Breast epithelium (tissue), 4 donors: ENCODE results near the gene OAS1. TPM values are rescaled to one million over a fixed set of nuclear protein-coding genes. Genes with fewer than 3 reads are reported as not detected.

ENCODE experiments used
- DNase-seq, 2 donors: peaks; one replicate each; pipeline ENCODE4 v3.0.0-alpha.2; 2019; ENCODE audit warnings: low spot score in 2 of 2
- H3K27ac ChIP-seq, 2 donors: fragments of 200-600 bp; sonication (generic) in 1 of 2; one replicate each; pipeline ENCODE4 v1.5.1; 2016 to 2019; ENCODE audit warnings: mild to moderate bottlenecking in 1 of 2
- H3K27me3 ChIP-seq, 2 donors: fragments of 200-600 bp; sonication (generic) in 1 of 2; one replicate each; pipeline versions ENCODE4 v1.5.1 to v1.6.0; 2017 to 2019; ENCODE audit warnings: control low read depth in 1 of 2, mild to moderate bottlenecking in 1 of 2
- H3K36me3 ChIP-seq: fragments of 200-600 bp; one replicate; pipeline ENCODE4 v1.5.1; 2019
- H3K4me1 ChIP-seq, 2 donors: fragments of 200-600 bp; sonication (generic); one replicate each; pipeline ENCODE4 v1.5.1; 2016 to 2019; ENCODE audit warnings: control low read depth in 1 of 2
- H3K4me3 ChIP-seq, 3 donors: fragments of 200-600 bp; sonication (generic); 1 replicate in 2 of 3; 2 replicates in 1 of 3; pipeline ENCODE4 v1.5.1; 2016 to 2019; ENCODE audit warnings: mild to moderate bottlenecking in 3 of 3, moderate library complexity in 2 of 3
- H3K9me3 ChIP-seq, 2 donors: fragments of 200-600 bp; sonication (generic) in 1 of 2; one replicate each; pipeline ENCODE4 v1.5.1; 2016 to 2019; ENCODE audit warnings: control low read depth in 1 of 2
- CTCF ChIP-seq, 3 donors: fragments of 450-650 bp; IDR thresholded peaks; one replicate each; pipeline ENCODE4 v1.5.1; 2016 to 2017; ENCODE audit warnings: antibody characterized with exemption in 3 of 3, mild to moderate bottlenecking in 3 of 3, moderate library complexity in 3 of 3
- POLR2A ChIP-seq: fragments of 450-650 bp; IDR thresholded peaks from one replicate; pipeline ENCODE4 v1.6.1; 2016; ENCODE audit warnings: antibody characterized with exemption, mild to moderate bottlenecking, moderate library complexity
- POLR2AphosphoS5 ChIP-seq, 3 donors: sonication (generic); formaldehyde crosslinking; IDR thresholded peaks; one replicate each; pipeline ENCODE4 v1.6.1; 2017; ENCODE audit warnings: antibody characterized with exemption in 3 of 3
- intact Hi-C: fragments of 100-400 bp; cut with DNase I; formaldehyde crosslinking; loops from one replicate; pipeline ENCODE4 v1.15.1; 2023; ENCODE audit warnings: low total_unique reads
- total RNA-seq, 3 donors: library from RNA; depleted of rRNA; stranded (reverse); fragments of >200 nt; gene quantifications; one replicate each; pipeline ENCODE4 v1.1.0, GENCODE V29; 2016

Gene OAS1
- total RNA-seq, 3 donors from 2014 or later = 21.4 to 39.4 (median 23.3) TPM

- Histone ChIP-seq H3K9me3 (no peaks in the 10 kb centered on the region), H3K4me3 (no peak overlapping the region), H3K36me3 (no peaks in the 10 kb centered on the region), H3K27me3 (no peaks in the 10 kb centered on the region), H3K27ac (no peak overlapping the region), H3K4me1 (no peaks in the 10 kb centered on the region)
- TF ChIP-seq CTCF (IDR thresholded peaks at IDR 0.05) (peak; percentile 42 to 66 (median 57)), POLR2A (no peak)
- intact Hi-C loops = no loop called here
- DNase-seq = peak in 1 of 2 donors; percentile 26
These were observed 6.2 kb upstream of the OAS1 start for GRCh38 chr12:112900298-112901145.

GRCh38 chr12:112901271-112901670 is 5.5 kb upstream of the OAS1 start:
- Histone ChIP-seq H3K36me3 (no peaks in the 10 kb centered on the region), H3K27me3 (no peaks in the 10 kb centered on the region), H3K9me3 (no peaks in the 10 kb centered on the region), H3K4me1 (no peaks in the 10 kb centered on the region), H3K27ac (no peak overlapping the region), H3K4me3 (no peak overlapping the region)
- TF ChIP-seq POLR2A = no peak
- no peak for TF ChIP-seq CTCF (IDR thresholded peaks at IDR 0.05)
- TF ChIP-seq POLR2AphosphoS5 (IDR thresholded peaks at IDR 0.05) = no peak
- no peak for DNase-seq
- intact Hi-C loops = no loop called here

GRCh38 chr12:112904571-112904970 is 2.2 kb upstream of the OAS1 start:
- DNase-seq = no peak
- H3K9me3 ChIP-seq = no peaks in the 10 kb centered on the region
- peaks cover 0 to 5% of the 10 kb centered on the region in 2 donors for H3K4me1 ChIP-seq
- TF ChIP-seq POLR2A = no peak
- TF ChIP-seq CTCF (IDR thresholded peaks at IDR 0.05) = no peak
- TF ChIP-seq POLR2AphosphoS5 (IDR thresholded peaks at IDR 0.05) = no peak
- no peak overlapping the region for H3K4me3 ChIP-seq
- H3K27ac ChIP-seq = no peak overlapping the region
- H3K27me3 ChIP-seq = no peaks in the 10 kb centered on the region
- intact Hi-C loops = no loop called here
- no peaks in the 10 kb centered on the region for H3K36me3 ChIP-seq

GRCh38 chr12:112905451-112906089 is 1.2 kb upstream of the OAS1 start:
- Histone ChIP-seq H3K9me3 (no peaks in the 10 kb centered on the region), H3K36me3 (no peaks in the 10 kb centered on the region), H3K4me3 (no peak overlapping the region), H3K27ac (peak overlapping the region in 1 of 2 donors; percentile 62), H3K27me3 (no peaks in the 10 kb centered on the region), H3K4me1 (peaks cover 0 to 5% of the 10 kb centered on the region in 2 donors)
- DNase-seq = no peak
- TF ChIP-seq POLR2A = no peak
- TF ChIP-seq CTCF (IDR thresholded peaks at IDR 0.05) = no peak
- no peak for TF ChIP-seq POLR2AphosphoS5 (IDR thresholded peaks at IDR 0.05)
- intact Hi-C loops = no loop called here
